Fibroblast of skin of back (primary cell): ENCODE results near the gene SP100.

Source experiments
- DNase-seq: peaks from one replicate; pipeline ENCODE4 v3.0.0-alpha.2; 2013

Gene SP100

GRCh38 chr2:230557065-230557464 lies 141.1 kb downstream of the SP100 start:
- DNase-seq, result no peak

- peak; percentile 30 for DNase-seq
Measured at GRCh38 chr2:230564805-230565779, 149.1 kb downstream of the SP100 start.

GRCh38 chr2:230569298-230569697 lies 153.3 kb downstream of the SP100 start:
- no peak for DNase-seq

GRCh38 chr2:230570987-230571386 lies 155.0 kb downstream of the SP100 start:
- DNase-seq, result no peak

- no peak for DNase-seq
Measured at GRCh38 chr2:230575642-230576324, 159.8 kb downstream of the SP100 start.

GRCh38 chr2:230577114-230577513 lies 161.1 kb downstream of the SP100 start:
- no peak for DNase-seq

- DNase-seq, result peak; percentile 5
Measured at GRCh38 chr2:230578106-230578505, 162.1 kb downstream of the SP100 start.

- DNase-seq, result peak; percentile 80
Measured at GRCh38 chr2:230582851-230583283, 166.9 kb downstream of the SP100 start.

GRCh38 chr2:230583581-230583980 lies 167.6 kb downstream of the SP100 start:
- DNase-seq, result no peak

- peak; percentile 45 for DNase-seq
Measured at GRCh38 chr2:230586328-230586982, 170.5 kb downstream of the SP100 start.

- no peak for DNase-seq
Measured at GRCh38 chr2:230589025-230589424, 173.0 kb downstream of the SP100 start.

GRCh38 chr2:230589497-230590015 lies 173.6 kb downstream of the SP100 start:
- no peak for DNase-seq

GRCh38 chr2:230590333-230590732 lies 174.3 kb downstream of the SP100 start:
- no peak for DNase-seq

- no peak for DNase-seq
Measured at GRCh38 chr2:230591850-230592249, 175.8 kb downstream of the SP100 start.

GRCh38 chr2:230592775-230593174 lies 176.8 kb downstream of the SP100 start:
- no peak for DNase-seq
